H1 (cell line): ENCODE measurements around the gene NSA2. TPM values are rescaled to one million over a fixed set of nuclear protein-coding genes. Genes with fewer than 3 reads are reported as not detected.

ENCODE experiments used
- BCL11A ChIP-seq, 2 experiments: IDR thresholded peaks; one replicate each; pipeline ENCODE4 v1.6.1; 2011; ENCODE audit warnings: low read depth in 2 of 2, low read length in 2 of 2, mild to moderate bottlenecking in 2 of 2
- CBX8 ChIP-seq: fragments of 300-800, 300-1000 bp; sonication (generic); IDR thresholded peaks from 2 replicates; pipeline ENCODE4 v1.7.1; 2016; ENCODE audit warnings: low read depth, low read length, borderline replicate concordance
- CHD7 ChIP-seq: fragments of 300-600 bp; sonication (generic); IDR thresholded peaks from 2 replicates; pipeline ENCODE4 v1.7.1; 2012; ENCODE audit warnings: low read length, moderate library complexity, mild to moderate bottlenecking, inconsistent platforms; ENCODE audit not compliant: insufficient replicate concordance
- EGR1 ChIP-seq: IDR thresholded peaks from 2 replicates; pipeline ENCODE4 v1.6.1; 2011; ENCODE audit warnings: low read depth, low read length, borderline replicate concordance
- EZH2 ChIP-seq: fragments of 200-600 bp; sonication (generic); IDR thresholded peaks from 2 replicates; pipeline ENCODE4 v1.7.1; 2012; ENCODE audit warnings: low read depth, mild to moderate bottlenecking, moderate library complexity, low read length, inconsistent platforms; ENCODE audit not compliant: severe bottlenecking
- POU5F1 ChIP-seq: IDR thresholded peaks from 2 replicates; pipeline ENCODE4 v1.6.1; 2011; ENCODE audit warnings: low read depth, mild to moderate bottlenecking, low read length, moderate library complexity
- RAD21 ChIP-seq, 2 experiments: IDR thresholded peaks in 1 of 2; conservative IDR thresholded peaks in 1 of 2; 2 replicates each; pipeline ENCODE4 v1.6.1; 2011; ENCODE audit warnings: low read depth in 2 of 2, low read length in 2 of 2, improper control_type of control experiment in 1 of 2, inconsistent platforms in 1 of 2, mild to moderate bottlenecking in 1 of 2, moderate library complexity in 1 of 2
- SIRT6 ChIP-seq: IDR thresholded peaks from one replicate; pipeline ENCODE4 v1.7.1; 2012; ENCODE audit warnings: low read length, inconsistent platforms
- TAF7 ChIP-seq: optimal IDR thresholded peaks from 2 replicates; pipeline ENCODE3; 2011; ENCODE audit warnings: low read depth, mild to moderate bottlenecking, inconsistent platforms, low read length, moderate library complexity, borderline replicate concordance
- TEAD4 ChIP-seq: IDR thresholded peaks from 2 replicates; pipeline ENCODE4 v1.6.1; 2012; ENCODE audit warnings: low read depth, low read length, inconsistent platforms, mixed read lengths
- polyA plus RNA-seq, 7 experiments: library from polyadenylated mRNA; depleted of rRNA in 3 of 7; stranded (reverse) in 5 of 7; unstranded in 2 of 7; fragments of >200 nt in 5 of 7; fragments of 200-250 nt in 2 of 7; gene quantifications; 1 replicate in 5 of 7; 2 replicates in 1 of 7; 4 replicates in 1 of 7; pipeline versions ENCODE4 v1.2.1 to v1.2.3, GENCODE V29; 2011 to 2013; ENCODE audit warnings: missing spikeins in 2 of 7, mixed read lengths in 2 of 7
- total RNA-seq: library from RNA; stranded (reverse); fragmentation: NEBNext Ultra II Directional; extraction: Animal tissue kit (Norgen Biotek cat#: 25700); gene quantifications from 2 replicates; pipeline ENCODE4 v1.2.1, GENCODE V29; 2021

The NSA2 gene
- total and polyA plus RNA-seq, 2 of the 8 experiments (the other 6 are each of a cell fraction or from before 2014, with no cell fraction given), result 17.0 to 68.7 TPM

DNA sequence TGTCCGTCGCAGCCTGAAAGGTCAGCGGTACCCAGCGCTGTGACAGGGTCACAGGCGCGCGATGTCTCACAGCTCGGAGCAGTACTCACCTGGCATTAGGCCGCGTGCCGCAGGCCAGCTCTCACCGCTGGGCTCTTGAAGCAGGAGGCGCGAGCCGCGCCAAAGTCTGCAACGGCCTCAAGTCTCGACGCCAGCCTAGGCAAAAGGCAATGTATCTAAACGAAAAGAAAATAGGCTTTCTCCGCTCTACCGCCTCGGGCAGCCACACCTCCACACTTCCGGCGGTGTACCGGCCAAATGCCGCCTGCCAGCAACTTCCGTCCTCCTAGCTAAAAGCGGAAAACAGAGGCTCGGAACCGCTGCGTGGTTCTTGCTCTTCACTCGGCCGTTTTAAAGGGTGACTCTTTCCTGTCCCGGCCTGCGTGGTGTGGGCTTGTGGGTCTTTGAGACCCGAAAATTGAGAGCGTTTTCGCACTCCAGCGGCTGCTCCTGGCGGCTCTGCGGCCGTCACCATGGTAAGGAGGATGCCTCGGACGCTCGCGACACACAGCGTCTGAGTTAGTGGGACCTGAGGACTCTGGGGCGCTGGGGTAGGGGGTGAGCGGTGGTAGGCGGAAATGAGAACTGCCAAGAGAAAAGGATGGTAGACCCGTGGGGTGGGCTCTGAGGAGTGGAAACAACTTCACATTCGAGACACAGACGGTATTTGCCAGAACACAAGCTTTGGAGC lies at the start of gene NSA2, which contains the start of gene GFM2 (continued):
- TF ChIP-seq CHD7, result no peak
- TF ChIP-seq EGR1, result peak; percentile 93
- no peak for TF ChIP-seq SIRT6
- TF ChIP-seq CBX8, result no peak
- 0 out of 4 replicates have a peak, but pooled peaks have one; percentile 0 to 4 for TF ChIP-seq RAD21 (IDR thresholded peaks at IDR 0.05 in 1 of 2, conservative IDR thresholded peaks at IDR 0.05 in 1 of 2; ENCODE audit: low read depth in 2 of 2, low read length in 2 of 2)
- no peak for TF ChIP-seq POU5F1
- peak; percentile 68 for TF ChIP-seq TAF7
- TF ChIP-seq TEAD4, result no peak
- no peak for TF ChIP-seq EZH2
- no peak for TF ChIP-seq BCL11A (IDR thresholded peaks at IDR 0.05; ENCODE audit: low read depth in 2 of 2, low read length in 2 of 2)
